Neuronal stem cell (in vitro differentiated cells): ENCODE measurements around the gene PCDHGC5.

Experiments used
- DNase-seq: peaks from one replicate; pipeline ENCODE4 v3.0.0-alpha.2; 2013; ENCODE audit warnings: low spot score
- H2AFZ ChIP-seq: one replicate; pipeline ENCODE4 v1.6.1; 2013; ENCODE audit warnings: mild to moderate bottlenecking, low read length, inconsistent platforms
- H2AK5ac ChIP-seq: 2 replicates; pipeline ENCODE4 v1.6.1; 2013; ENCODE audit warnings: low read depth, mild to moderate bottlenecking, inconsistent platforms, low read length, moderate library complexity, mixed read lengths
- H2BK120ac ChIP-seq: 2 replicates; pipeline ENCODE4 v1.6.1; 2013; ENCODE audit warnings: low read depth, mild to moderate bottlenecking, inconsistent platforms, low read length, moderate library complexity, mixed read lengths
- H2BK12ac ChIP-seq: one replicate; pipeline ENCODE4 v1.6.1; 2013; ENCODE audit warnings: low read length, inconsistent platforms
- H2BK15ac ChIP-seq: 2 replicates; pipeline ENCODE4 v1.6.1; 2013; ENCODE audit warnings: mild to moderate bottlenecking, low read length, inconsistent platforms, mixed read lengths
- H2BK5ac ChIP-seq: one replicate; pipeline ENCODE4 v1.6.1; 2013; ENCODE audit warnings: inconsistent platforms, mild to moderate bottlenecking, low read length, moderate library complexity
- H3K14ac ChIP-seq: one replicate; pipeline ENCODE4 v1.6.1; 2013; ENCODE audit warnings: low read length, inconsistent platforms
- H3K18ac ChIP-seq: 2 replicates; pipeline ENCODE4 v1.6.1; 2013; ENCODE audit warnings: low read length, inconsistent platforms
- H3K23ac ChIP-seq: 2 replicates; pipeline ENCODE4 v1.6.1; 2013; ENCODE audit warnings: low read depth, mild to moderate bottlenecking, mixed read lengths, low read length, inconsistent platforms; ENCODE audit not compliant: poor library complexity
- H3K27ac ChIP-seq: replicated peaks from 3 replicates; pipeline ENCODE4 v1.5.1; 2013; ENCODE audit warnings: low read length, inconsistent platforms
- H3K27me3 ChIP-seq, 3 experiments: 2 replicates each; pipeline ENCODE4 v1.6.1; 2013; ENCODE audit warnings: low read length in 3 of 3, mild to moderate bottlenecking in 2 of 3, inconsistent platforms in 1 of 3, low read depth in 1 of 3, mixed read lengths in 1 of 3, moderate library complexity in 1 of 3; ENCODE audit not compliant: control insufficient read depth in 3 of 3, insufficient read depth in 3 of 3
- H3K36me3 ChIP-seq, 2 donors: replicated peaks in 1 of 2; 2 replicates each; pipeline ENCODE4 v1.6.1; 2013; ENCODE audit warnings: low read length in 2 of 2; ENCODE audit not compliant: control insufficient read depth in 2 of 2, insufficient read depth in 2 of 2
- H3K4ac ChIP-seq: 2 replicates; pipeline ENCODE4 v1.6.1; 2013; ENCODE audit warnings: inconsistent platforms, mild to moderate bottlenecking, low read length, moderate library complexity
- H3K4me1 ChIP-seq, 2 donors: 1 replicate in 1 of 2; 2 replicates in 1 of 2; pipeline ENCODE4 v1.6.1; 2013; ENCODE audit warnings: low read length in 2 of 2, low read depth in 1 of 2; ENCODE audit not compliant: control insufficient read depth in 2 of 2, insufficient read depth in 1 of 2
- H3K4me2 ChIP-seq: one replicate; pipeline ENCODE4 v1.6.1; 2013; ENCODE audit warnings: mild to moderate bottlenecking, low read length, inconsistent platforms; ENCODE audit not compliant: insufficient read depth, poor library complexity, severe bottlenecking
- H3K4me3 ChIP-seq, 2 donors: 2 replicates each; pipeline ENCODE4 v1.5.1; 2013; ENCODE audit warnings: low read length in 2 of 2, mild to moderate bottlenecking in 2 of 2, inconsistent platforms in 1 of 2, moderate library complexity in 1 of 2
- H3K79me1 ChIP-seq: one replicate; pipeline ENCODE4 v1.6.1; 2013; ENCODE audit warnings: low read depth, mild to moderate bottlenecking, inconsistent platforms, low read length, moderate library complexity
- H3K9ac ChIP-seq: one replicate; pipeline ENCODE4 v1.6.1; 2013; ENCODE audit warnings: mild to moderate bottlenecking, low read depth, low read length, inconsistent platforms; ENCODE audit not compliant: poor library complexity
- H3K9me3 ChIP-seq, 2 donors: replicated peaks in 1 of 2; 2 replicates each; pipeline versions ENCODE3 to v1.6.1; 2013; ENCODE audit warnings: low read length in 2 of 2, mild to moderate bottlenecking in 2 of 2, inconsistent platforms in 1 of 2, low read depth in 1 of 2, mixed read lengths in 1 of 2, moderate library complexity in 1 of 2; ENCODE audit not compliant: control insufficient read depth in 2 of 2, insufficient read depth in 1 of 2
- H4K8ac ChIP-seq: one replicate; pipeline ENCODE4 v1.6.1; 2013; ENCODE audit warnings: low read depth, mild to moderate bottlenecking, inconsistent platforms, low read length, moderate library complexity
- H4K91ac ChIP-seq: one replicate; pipeline ENCODE4 v1.6.1; 2013; ENCODE audit warnings: low read length, low read depth, mild to moderate bottlenecking, inconsistent platforms; ENCODE audit not compliant: poor library complexity
- WGBS, 2 donors: extraction: QIAGEN DNeasy Blood & Tissue Kit; methylation state at CpG; one replicate each; pipeline ENCODE4 v1.1.7; 2013; ENCODE audit warnings: missing lambda C conversion rate in 2 of 2, mixed read lengths in 1 of 2; ENCODE audit not compliant: insufficient read length in 2 of 2, insufficient replicate concordance in 1 of 2; ENCODE audit errors: extremely low coverage in 2 of 2; 5-methylcytosine and 5-hydroxymethylcytosine counted together

PCDHGC5 gene

GRCh38 chr5:141517880-141518617 is 29.2 kb downstream of the PCDHGC5 start:
- H2AFZ ChIP-seq = no peak overlapping the region
- H3K4me2 ChIP-seq = no peak overlapping the region
- no peak overlapping the region for H4K8ac ChIP-seq
- no peak for DNase-seq
- no peak overlapping the region for H3K27ac ChIP-seq
- no peak overlapping the region for H3K18ac ChIP-seq
- no peaks in the 10 kb centered on the region for H3K79me1 ChIP-seq
- peaks cover 32 to 38% of the 10 kb centered on the region in 2 donors for H3K4me1 ChIP-seq
- H3K4ac ChIP-seq = no peak overlapping the region
- H3K27me3 ChIP-seq = no peaks in the 10 kb centered on the region
- no peak overlapping the region for H3K9ac ChIP-seq
- H3K14ac ChIP-seq = no peak overlapping the region
- peaks cover 13 to 73% of the 10 kb centered on the region in 2 donors for H3K36me3 ChIP-seq
- H3K23ac ChIP-seq = no peak overlapping the region
- H2BK15ac ChIP-seq = no peak overlapping the region
- H3K4me3 ChIP-seq = no peak overlapping the region
- peaks cover 0 to 24% of the 10 kb centered on the region in 2 donors for H3K9me3 ChIP-seq
- H2BK120ac ChIP-seq = no peak overlapping the region
- H2AK5ac ChIP-seq = no peak overlapping the region
- peak overlapping the region; percentile 67 for H2BK12ac ChIP-seq
- no CpG with 5 or more reads among the region's 11 CpGs for WGBS, 2 donors
- no peak overlapping the region for H4K91ac ChIP-seq
- no peak overlapping the region for H2BK5ac ChIP-seq

- H2BK5ac ChIP-seq = no peak overlapping the region
- no peak overlapping the region for H3K9ac ChIP-seq
- H3K4ac ChIP-seq = no peak overlapping the region
- H3K79me1 ChIP-seq = no peaks in the 10 kb centered on the region
- H3K18ac ChIP-seq = peak overlapping the region; percentile 5
- H2BK120ac ChIP-seq = no peak overlapping the region
- H2AK5ac ChIP-seq = no peak overlapping the region
- H2BK12ac ChIP-seq = no peak overlapping the region
- peaks cover 13 to 78% of the 10 kb centered on the region in 2 donors for H3K36me3 ChIP-seq
- no peak overlapping the region for H3K4me2 ChIP-seq
- H2AFZ ChIP-seq = no peak overlapping the region
- no peak overlapping the region for H2BK15ac ChIP-seq
- no peak overlapping the region for H3K27ac ChIP-seq
- H3K9me3 ChIP-seq = peaks cover 0 to 30% of the 10 kb centered on the region in 2 donors
- H3K4me3 ChIP-seq = no peak overlapping the region
- no peak overlapping the region for H3K23ac ChIP-seq
- H4K91ac ChIP-seq = no peak overlapping the region
- no peaks in the 10 kb centered on the region for H3K27me3 ChIP-seq
- no CpG with 5 or more reads among the region's 1 CpG for WGBS, 2 donors
- no peak overlapping the region for H4K8ac ChIP-seq
- no peak for DNase-seq
- no peak overlapping the region for H3K14ac ChIP-seq
- H3K4me1 ChIP-seq = peaks cover 31 to 40% of the 10 kb centered on the region in 2 donors
These were observed 29.7 kb downstream of the PCDHGC5 start for GRCh38 chr5:141518618-141519015.

GRCh38 chr5:141519605-141520565 is 31.0 kb downstream of the PCDHGC5 start:
- Histone ChIP-seq H2BK12ac (no peak overlapping the region), H3K23ac (no peak overlapping the region), H2BK120ac (peak overlapping the region; percentile 29), H2AFZ (no peak overlapping the region), H3K36me3 (peaks cover 13 to 84% of the 10 kb centered on the region in 2 donors), H3K27me3 (no peaks in the 10 kb centered on the region), H3K4me1 (peaks cover 33 to 41% of the 10 kb centered on the region in 2 donors), H4K8ac (no peak overlapping the region), H3K9me3 (peaks cover 0 to 36% of the 10 kb centered on the region in 2 donors), H3K4me3 (no peak overlapping the region), H3K18ac (peak overlapping the region; percentile 78), H3K27ac (peak overlapping the region; percentile 98), H2BK15ac (no peak overlapping the region), H3K4ac (no peak overlapping the region), H2BK5ac (peak overlapping the region; percentile 19), H2AK5ac (no peak overlapping the region), H3K9ac (no peak overlapping the region), H4K91ac (no peak overlapping the region), H3K79me1 (no peaks in the 10 kb centered on the region), H3K4me2 (no peak overlapping the region), H3K14ac (no peak overlapping the region)
- WGBS, 2 donors = no CpG with 5 or more reads among the region's 3 CpGs
- DNase-seq = no peak
